ENCODE data around the gene CDH6.

DNA sequence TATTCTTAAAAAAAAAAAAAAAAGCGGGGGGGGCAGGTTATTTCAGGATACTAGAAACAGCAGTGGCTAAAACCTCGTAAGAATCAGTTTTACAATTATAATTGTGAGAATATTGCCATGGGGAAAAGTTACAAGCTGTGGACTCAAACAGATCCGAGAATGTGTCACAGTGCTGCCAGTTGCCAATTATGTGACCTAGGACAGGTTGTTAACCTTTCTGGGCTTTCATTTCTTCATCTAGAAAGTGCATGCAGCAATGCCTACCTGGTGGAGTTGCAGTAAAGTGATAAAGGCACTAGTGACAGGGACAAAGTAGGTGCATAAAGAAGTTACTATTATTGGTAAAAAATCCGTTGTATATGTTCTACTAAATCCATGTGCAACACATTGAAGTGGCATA, 75.8 kb downstream of the CDH6 start:
- TF ChIP-seq CTCF (IDR thresholded peaks at IDR 0.05; ENCODE audit: insufficient read depth, low read depth, low read length) (no peak), EZH2 (IDR thresholded peaks at IDR 0.05; ENCODE audit: insufficient read depth, low read length) (no peak)
